ENCODE measurements around the gene SHCBP1L.

DNA sequence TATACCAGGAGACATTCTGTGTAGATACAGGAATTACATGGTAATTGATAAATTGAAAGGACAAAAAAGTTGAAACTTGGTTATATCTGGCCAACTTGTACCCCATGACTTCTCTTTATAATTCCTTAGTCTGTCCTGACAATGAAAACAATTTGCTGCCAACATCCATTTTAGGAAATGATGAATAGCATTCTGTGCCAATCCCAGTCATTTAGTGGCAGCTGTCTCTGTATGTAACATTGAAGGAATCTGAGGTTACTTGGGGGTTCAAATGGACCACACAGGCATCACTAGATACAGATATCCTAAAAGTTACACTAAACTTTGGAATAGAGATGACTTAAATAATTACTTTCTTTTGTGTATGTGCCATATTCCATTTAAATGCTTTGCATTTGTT lies 75.6 kb downstream of the SHCBP1L start:
- TF ChIP-seq, protein P1, sequence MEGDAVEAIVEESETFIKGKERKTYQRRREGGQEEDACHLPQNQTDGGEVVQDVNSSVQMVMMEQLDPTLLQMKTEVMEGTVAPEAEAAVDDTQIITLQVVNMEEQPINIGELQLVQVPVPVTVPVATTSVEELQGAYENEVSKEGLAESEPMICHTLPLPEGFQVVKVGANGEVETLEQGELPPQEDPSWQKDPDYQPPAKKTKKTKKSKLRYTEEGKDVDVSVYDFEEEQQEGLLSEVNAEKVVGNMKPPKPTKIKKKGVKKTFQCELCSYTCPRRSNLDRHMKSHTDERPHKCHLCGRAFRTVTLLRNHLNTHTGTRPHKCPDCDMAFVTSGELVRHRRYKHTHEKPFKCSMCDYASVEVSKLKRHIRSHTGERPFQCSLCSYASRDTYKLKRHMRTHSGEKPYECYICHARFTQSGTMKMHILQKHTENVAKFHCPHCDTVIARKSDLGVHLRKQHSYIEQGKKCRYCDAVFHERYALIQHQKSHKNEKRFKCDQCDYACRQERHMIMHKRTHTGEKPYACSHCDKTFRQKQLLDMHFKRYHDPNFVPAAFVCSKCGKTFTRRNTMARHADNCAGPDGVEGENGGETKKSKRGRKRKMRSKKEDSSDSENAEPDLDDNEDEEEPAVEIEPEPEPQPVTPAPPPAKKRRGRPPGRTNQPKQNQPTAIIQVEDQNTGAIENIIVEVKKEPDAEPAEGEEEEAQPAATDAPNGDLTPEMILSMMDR (conservative IDR thresholded peaks at IDR 0.05; ENCODE audit: low read depth, low read length), result no peak
- TF ChIP-seq EZH2 (IDR thresholded peaks at IDR 0.05; ENCODE audit: borderline replicate concordance, low read depth, low read length, poor library complexity, severe bottlenecking), result no peak

Data from A673 (cell line).